IMR-90 (cell line): ENCODE results near the gene ZMYND11. TPM values are rescaled to one million over a fixed set of nuclear protein-coding genes. Genes with fewer than 3 reads are reported as not detected.

Experiments used
- ATAC-seq: fragments of 200-7000 bp; cut with Tn5 transposase; 2 replicates; pipeline ENCODE4 v1.9.1; 2020; ENCODE audit warnings: low read depth, mild to moderate bottlenecking, moderate library complexity
- BruUV-seq: library from RNA; stranded (reverse); fragments of 400-500 nt; replicated peaks from 2 replicates; lab custom pipeline; 2021; lab: Mats Ljungman, UMichigan
- CTCF ChIA-PET: fragments of 300-600 bp; formaldehyde crosslinking; extraction: SDS; loops from one replicate; lab custom pipeline; 2021; ENCODE audit warnings: antibody characterized with exemption; lab: Yijun Ruan, JAX
- POLR2A ChIA-PET: fragments of 300-600 bp; sonication (Branson Sonifier 250); formaldehyde crosslinking; loops from one replicate; lab custom pipeline; 2022; ENCODE audit warnings: antibody characterized with exemption; ENCODE audit not compliant: unreplicated experiment; lab: Charles Lee
- DNase-seq: peaks from one replicate; pipeline ENCODE4 v3.0.0; 2013
- H2AFZ ChIP-seq: replicated peaks from 2 replicates; pipeline ENCODE3; 2013; ENCODE audit warnings: low read length, mild to moderate bottlenecking; ENCODE audit not compliant: poor library complexity
- H2AK5ac ChIP-seq: 2 replicates; pipeline ENCODE4 v1.6.1; 2013; ENCODE audit warnings: low read depth, low read length, inconsistent platforms
- H2AK9ac ChIP-seq: replicated peaks from 2 replicates; pipeline ENCODE3; 2013; ENCODE audit warnings: mild to moderate bottlenecking, low read depth, low read length, moderate library complexity; ENCODE audit not compliant: poor library complexity
- H2BK120ac ChIP-seq: 2 replicates; pipeline ENCODE4 v1.6.1; 2013; ENCODE audit warnings: low read depth, low read length, inconsistent platforms
- H2BK15ac ChIP-seq: 3 replicates; pipeline ENCODE4 v1.6.1; 2013; ENCODE audit warnings: low read depth, low read length, inconsistent platforms
- H2BK20ac ChIP-seq: 2 replicates; pipeline ENCODE4 v1.6.1; 2013; ENCODE audit warnings: low read depth, mild to moderate bottlenecking, inconsistent platforms, low read length, moderate library complexity
- H2BK5ac ChIP-seq: 2 replicates; pipeline ENCODE4 v1.6.1; 2013; ENCODE audit warnings: mild to moderate bottlenecking, low read depth, low read length, inconsistent platforms; ENCODE audit not compliant: poor library complexity, severe bottlenecking
- H3K14ac ChIP-seq: replicated peaks from 2 replicates; pipeline ENCODE4 v1.6.1; 2013; ENCODE audit warnings: low read depth, low read length, inconsistent platforms
- H3K18ac ChIP-seq: 2 replicates; pipeline ENCODE4 v1.6.1; 2013; ENCODE audit warnings: low read depth, low read length, control low read depth
- H3K23ac ChIP-seq: 2 replicates; pipeline ENCODE4 v1.6.1; 2013; ENCODE audit warnings: low read depth, low read length, inconsistent platforms
- H3K27ac ChIP-seq: 2 replicates; pipeline ENCODE4 v1.5.1; 2013; ENCODE audit warnings: mild to moderate bottlenecking, control low read depth, low read length; ENCODE audit not compliant: insufficient read depth
- H3K27me3 ChIP-seq: 2 replicates; pipeline ENCODE4 v1.6.1; 2013; ENCODE audit warnings: low read length; ENCODE audit not compliant: control insufficient read depth, insufficient read depth
- H3K36me3 ChIP-seq: 2 replicates; pipeline ENCODE4 v1.6.1; 2013; ENCODE audit warnings: low read length, mixed read lengths; ENCODE audit not compliant: control insufficient read depth, insufficient read depth
- H3K4ac ChIP-seq: 2 replicates; pipeline ENCODE4 v1.6.1; 2013; ENCODE audit warnings: low read depth, low read length, inconsistent platforms
- H3K4me1 ChIP-seq: 2 replicates; pipeline ENCODE4 v1.6.1; 2013; ENCODE audit warnings: low read length, mixed read lengths; ENCODE audit not compliant: control insufficient read depth, insufficient read depth
- H3K4me2 ChIP-seq: 2 replicates; pipeline ENCODE4 v1.6.1; 2013; ENCODE audit warnings: low read depth, mild to moderate bottlenecking, control low read depth, low read length, moderate library complexity
- H3K4me3 ChIP-seq: 2 replicates; pipeline ENCODE4 v1.5.1; 2013; ENCODE audit warnings: low read depth, mild to moderate bottlenecking, control low read depth, low read length, moderate library complexity; ENCODE audit not compliant: insufficient read depth
- H3K56ac ChIP-seq: 2 replicates; pipeline ENCODE4 v1.6.1; 2013; ENCODE audit warnings: low read length, inconsistent platforms; ENCODE audit not compliant: insufficient read depth; ENCODE audit errors: extremely low read depth
- H3K79me1 ChIP-seq, 2 experiments: 2 replicates each; pipeline ENCODE4 v1.6.1; 2013; ENCODE audit warnings: low read length in 2 of 2, inconsistent platforms in 1 of 2, low read depth in 1 of 2
- H3K9ac ChIP-seq: 2 replicates; pipeline ENCODE4 v1.6.1; 2013; ENCODE audit warnings: low read depth, low read length, control low read depth
- H3K9me1 ChIP-seq: 2 replicates; pipeline ENCODE4 v1.6.1; 2013; ENCODE audit warnings: low read length, inconsistent platforms; ENCODE audit not compliant: insufficient read depth
- H3K9me3 ChIP-seq: 2 replicates; pipeline ENCODE4 v1.6.1; 2013; ENCODE audit warnings: low read length; ENCODE audit not compliant: control insufficient read depth, insufficient read depth
- H4K20me1 ChIP-seq: 2 replicates; pipeline ENCODE4 v1.6.1; 2013; ENCODE audit warnings: low read length, inconsistent platforms; ENCODE audit not compliant: insufficient read depth
- H4K5ac ChIP-seq: 2 replicates; pipeline ENCODE4 v1.6.1; 2013; ENCODE audit warnings: mild to moderate bottlenecking, low read depth, low read length, control low read depth
- H4K8ac ChIP-seq, 2 experiments: 2 replicates each; pipeline ENCODE4 v1.6.1; 2013; ENCODE audit warnings: low read depth in 2 of 2, low read length in 2 of 2, control low read depth in 1 of 2, inconsistent platforms in 1 of 2
- H4K91ac ChIP-seq: 2 replicates; pipeline ENCODE4 v1.6.1; 2013; ENCODE audit warnings: low read depth, low read length, inconsistent platforms; ENCODE audit not compliant: insufficient read depth
- MXI1 ChIP-seq: IDR thresholded peaks from 2 replicates; pipeline ENCODE4 v1.6.1; 2012; ENCODE audit warnings: low read depth, mild to moderate bottlenecking, low read length, moderate library complexity, borderline replicate concordance
- POLR2A ChIP-seq: IDR thresholded peaks from 2 replicates; pipeline ENCODE4 v1.6.1; 2012; ENCODE audit warnings: mild to moderate bottlenecking, low read depth, low read length
- WGBS, 2 experiments: methylation state at CpG; one replicate each; pipeline versions ENCODE4 v1.1.5 to v1.1.7; 2013; ENCODE audit warnings: missing lambda C conversion rate in 2 of 2; ENCODE audit not compliant: insufficient read length in 1 of 2; ENCODE audit errors: extremely low coverage in 2 of 2; 5-methylcytosine and 5-hydroxymethylcytosine counted together
- dilution Hi-C: fragments of 300-500 bp; cut with HindIII; formaldehyde crosslinking; loops from one replicate; pipeline ENCODE4 v1.14.3; 2018; ENCODE audit warnings: low sequenced_read_pairs; ENCODE audit not compliant: unreplicated experiment
- in situ Hi-C: fragments of 300-500 bp; cut with MboI; formaldehyde crosslinking; loops from 3 replicates; pipeline ENCODE4 v1.14.3; 2019; ENCODE audit warnings: low sequenced_read_pairs, inconsistent platforms, mixed read lengths
- intact Hi-C: fragments of 100-400 bp; cut with micrococcal nuclease; formaldehyde crosslinking; loops from 2 replicates; pipeline ENCODE4 v1.10.0; 2022
- polyA plus RNA-seq, 3 experiments: library from polyadenylated mRNA; depleted of rRNA; stranded (reverse); fragments of >200 nt; gene quantifications; 2 replicates each; pipeline ENCODE4 v1.2.3, GENCODE V29; 2012; ENCODE audit warnings: low replicate concordance in 1 of 3
- total RNA-seq: library from RNA; depleted of rRNA; stranded (reverse); fragments of >200 nt; gene quantifications from 2 replicates; pipeline ENCODE4 v1.2.3, GENCODE V29; 2012
- TF ChIP-seq, protein P1 (sequence below): conservative IDR thresholded peaks from 2 replicates; pipeline ENCODE4 v1.5.1; 2012; ENCODE audit warnings: mild to moderate bottlenecking, low read depth, low read length, improper control_type of control experiment

The ZMYND11 gene
- total and polyA plus RNA-seq, 2 of the 4 experiments (the other 2 are of a cell fraction) = 39.5 to 72.2 TPM

DNA sequence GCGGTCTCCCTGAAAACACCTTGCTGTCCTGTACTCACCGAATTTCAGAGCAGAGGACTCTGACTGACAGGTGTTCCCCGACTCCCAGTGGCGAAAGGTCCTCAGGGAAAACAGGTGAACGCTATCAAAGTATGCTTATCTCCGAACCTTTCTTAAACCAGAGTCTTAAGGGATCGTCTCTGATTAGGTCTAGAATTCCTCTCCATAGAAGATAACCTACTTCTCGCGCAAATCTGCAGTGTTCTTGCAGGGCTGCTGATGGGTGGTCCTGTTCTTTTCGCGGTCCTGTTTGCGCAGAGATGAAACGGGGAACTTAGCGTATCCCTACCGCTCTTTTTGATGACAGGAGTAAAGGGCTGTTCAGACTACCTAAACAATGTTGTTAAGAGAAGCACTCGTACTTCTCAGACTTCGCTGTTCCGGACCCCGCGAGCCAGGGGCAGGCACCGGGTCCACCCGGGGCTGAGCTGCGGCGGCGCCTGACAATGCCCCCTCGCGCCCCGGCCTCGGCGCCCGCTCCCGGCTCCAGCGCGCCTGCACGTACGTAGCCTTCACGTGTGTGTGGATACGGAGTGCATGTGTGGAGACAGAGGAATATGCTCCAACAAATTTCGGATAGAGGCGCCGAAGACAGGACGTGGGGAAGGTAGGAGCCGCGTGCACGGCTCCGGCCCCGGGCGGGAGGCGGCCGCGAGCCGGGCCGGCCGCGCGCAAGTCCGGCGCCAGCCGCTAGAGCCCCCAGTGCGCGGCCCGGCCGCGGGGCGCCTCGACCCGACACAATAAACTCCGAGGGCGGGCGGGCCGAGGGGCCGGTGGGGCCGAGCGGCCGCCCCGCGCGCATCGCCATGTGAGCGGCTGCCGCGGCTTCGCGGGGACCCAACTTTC, 766 bp upstream of the ZMYND11 start:
- Histone ChIP-seq H2BK15ac (peak overlapping the region; percentile 72), H3K27me3 (no peaks in the 10 kb centered on the region), H2AK9ac (peak overlapping the region; percentile 74), H2BK5ac (peak overlapping the region; percentile 99), H3K23ac (peak overlapping the region; percentile 97), H2BK120ac (peak overlapping the region; percentile 80), H4K20me1 (peaks cover 34% of the 10 kb centered on the region), H4K8ac (peak overlapping the region; percentile 76 to 96), H4K5ac (peak overlapping the region; percentile 55; the same call in 1 of the 2 replicates), H3K56ac (peak overlapping the region; percentile 93), H2AK5ac (peak overlapping the region; percentile 83), H3K14ac (peak overlapping the region; percentile 80), H2AFZ (peak overlapping the region; percentile 94), H3K9me3 (no peaks in the 10 kb centered on the region), H3K36me3 (no peaks in the 10 kb centered on the region), H4K91ac (peak overlapping the region; percentile 74), H3K79me1 (peaks cover 18 to 47% of the 10 kb centered on the region in 2 experiments), H3K9ac (peak overlapping the region; percentile 93), H3K4me3 (peak overlapping the region; percentile 72), H3K4ac (peak overlapping the region; percentile 90), H2BK20ac (peak overlapping the region; percentile 32), H3K18ac (peak overlapping the region; percentile 72), H3K27ac (peak overlapping the region; percentile 96), H3K4me1 (peaks cover 14% of the 10 kb centered on the region), H3K4me2 (peak overlapping the region; percentile 97), H3K9me1 (peaks cover 7% of the 10 kb centered on the region)
- TF ChIP-seq, protein P1, sequence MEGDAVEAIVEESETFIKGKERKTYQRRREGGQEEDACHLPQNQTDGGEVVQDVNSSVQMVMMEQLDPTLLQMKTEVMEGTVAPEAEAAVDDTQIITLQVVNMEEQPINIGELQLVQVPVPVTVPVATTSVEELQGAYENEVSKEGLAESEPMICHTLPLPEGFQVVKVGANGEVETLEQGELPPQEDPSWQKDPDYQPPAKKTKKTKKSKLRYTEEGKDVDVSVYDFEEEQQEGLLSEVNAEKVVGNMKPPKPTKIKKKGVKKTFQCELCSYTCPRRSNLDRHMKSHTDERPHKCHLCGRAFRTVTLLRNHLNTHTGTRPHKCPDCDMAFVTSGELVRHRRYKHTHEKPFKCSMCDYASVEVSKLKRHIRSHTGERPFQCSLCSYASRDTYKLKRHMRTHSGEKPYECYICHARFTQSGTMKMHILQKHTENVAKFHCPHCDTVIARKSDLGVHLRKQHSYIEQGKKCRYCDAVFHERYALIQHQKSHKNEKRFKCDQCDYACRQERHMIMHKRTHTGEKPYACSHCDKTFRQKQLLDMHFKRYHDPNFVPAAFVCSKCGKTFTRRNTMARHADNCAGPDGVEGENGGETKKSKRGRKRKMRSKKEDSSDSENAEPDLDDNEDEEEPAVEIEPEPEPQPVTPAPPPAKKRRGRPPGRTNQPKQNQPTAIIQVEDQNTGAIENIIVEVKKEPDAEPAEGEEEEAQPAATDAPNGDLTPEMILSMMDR = peak; percentile 13; the same call in 1 of the 2 replicates
- 0 out of 2 replicates have a peak, but pooled peaks have one; percentile 33 for TF ChIP-seq MXI1
- TF ChIP-seq POLR2A = no peak
- ChIA-PET CTCF (no interaction called here), POLR2A (interaction anchor here (0.6 kb wide), 1 partner anchor 21 kb away, joined by 6 read pairs; no protein-coding TSS in a partner anchor)
- DNase-seq = peak; percentile 21
- intact Hi-C loops = no loop called here
- peak; percentile 34 for ATAC-seq
- in situ Hi-C loops = no loop called here
- BruUV-seq = no TSS peak
- WGBS, 2 experiments = 1% methylated on average over 14 of the region's 84 CpGs; no CpG with 5 or more reads in 1 of the 2 experiments
- dilution Hi-C loops = no loop called here
